Neutrophil (primary cell): ENCODE measurements around the gene HSPB9.
A peak's percentile ranks its signal among the peaks of the same experiment; 100 is the strongest.

Source experiments
- H3K27ac ChIP-seq: fragments of 200-600 bp; sonication (generic); 2 replicates; pipeline ENCODE4 v1.5.1; 2016; ENCODE audit warnings: mild to moderate bottlenecking, moderate library complexity
- H3K27me3 ChIP-seq: fragments of 200-600 bp; sonication (generic); 2 replicates; pipeline ENCODE4 v1.6.0; 2016; ENCODE audit warnings: mild to moderate bottlenecking
- H3K36me3 ChIP-seq: fragments of 200-600 bp; sonication (generic); 2 replicates; pipeline ENCODE4 v1.5.1; 2017
- H3K4me1 ChIP-seq, 2 experiments: fragments of 200-600 bp in 1 of 2; sonication (generic) in 1 of 2; 1 replicate in 1 of 2; 2 replicates in 1 of 2; pipeline versions ENCODE4 v1.5.1 to v1.6.1; 2013 to 2016; ENCODE audit warnings: low read depth in 1 of 2, low read length in 1 of 2, mild to moderate bottlenecking in 1 of 2, moderate library complexity in 1 of 2; ENCODE audit not compliant: control insufficient read depth in 1 of 2, insufficient read depth in 1 of 2
- H3K4me3 ChIP-seq, 2 experiments: fragments of 200-600 bp in 1 of 2; sonication (generic) in 1 of 2; 1 replicate in 1 of 2; 2 replicates in 1 of 2; pipeline ENCODE4 v1.5.1; 2013 to 2016; ENCODE audit warnings: low read depth in 1 of 2, low read length in 1 of 2, mild to moderate bottlenecking in 1 of 2, moderate library complexity in 1 of 2
- H3K9me3 ChIP-seq: fragments of 200-600 bp; sonication (generic); 2 replicates; pipeline ENCODE4 v1.5.1; 2016
- CTCF ChIP-seq: fragments of 200-600 bp; sonication (generic); IDR thresholded peaks from 2 replicates; pipeline ENCODE4 v1.5.1; 2016; ENCODE audit warnings: antibody characterized with exemption

The HSPB9 gene

GRCh38 chr17:42155614-42156045 lies 33.0 kb downstream of the HSPB9 start:
- H3K4me1 ChIP-seq, result peaks cover 18 to 25% of the 10 kb centered on the region in 2 experiments
- H3K4me3 ChIP-seq, result peak overlapping the region; percentile 82 to 98
- no peak for TF ChIP-seq CTCF
- H3K36me3 ChIP-seq, result peaks cover 15% of the 10 kb centered on the region
- H3K27ac ChIP-seq, result peak overlapping the region; percentile 90
- no peaks in the 10 kb centered on the region for H3K9me3 ChIP-seq
- H3K27me3 ChIP-seq, result no peaks in the 10 kb centered on the region

- no peak for TF ChIP-seq CTCF
- no peaks in the 10 kb centered on the region for H3K36me3 ChIP-seq
- no peaks in the 10 kb centered on the region for H3K9me3 ChIP-seq
- no peaks in the 10 kb centered on the region for H3K27me3 ChIP-seq
- H3K27ac ChIP-seq, result no peak overlapping the region
- H3K4me3 ChIP-seq, result no peak overlapping the region
- H3K4me1 ChIP-seq, result peaks cover 26 to 27% of the 10 kb centered on the region in 2 experiments
Measured at GRCh38 chr17:42159796-42160530, 37.4 kb downstream of the HSPB9 start.

- no peak overlapping the region for H3K4me3 ChIP-seq
- H3K4me1 ChIP-seq, result peaks cover 21 to 24% of the 10 kb centered on the region in 2 experiments
- H3K27ac ChIP-seq, result no peak overlapping the region
- H3K9me3 ChIP-seq, result no peaks in the 10 kb centered on the region
- TF ChIP-seq CTCF, result no peak
- no peaks in the 10 kb centered on the region for H3K27me3 ChIP-seq
- H3K36me3 ChIP-seq, result no peaks in the 10 kb centered on the region
Measured at GRCh38 chr17:42160531-42160910, 37.9 kb downstream of the HSPB9 start.

GRCh38 chr17:42163113-42163512 lies 40.5 kb downstream of the HSPB9 start:
- peaks cover 20 to 22% of the 10 kb centered on the region in 2 experiments for H3K4me1 ChIP-seq
- H3K4me3 ChIP-seq, result no peak overlapping the region
- no peak for TF ChIP-seq CTCF
- no peaks in the 10 kb centered on the region for H3K36me3 ChIP-seq
- no peaks in the 10 kb centered on the region for H3K9me3 ChIP-seq
- H3K27me3 ChIP-seq, result no peaks in the 10 kb centered on the region
- no peak overlapping the region for H3K27ac ChIP-seq

- no peak overlapping the region for H3K27ac ChIP-seq
- H3K27me3 ChIP-seq, result no peaks in the 10 kb centered on the region
- TF ChIP-seq CTCF, result no peak
Measured at GRCh38 chr17:42163696-42164407, 41.2 kb downstream of the HSPB9 start.

More at GRCh38 chr17:42163696-42164407, 41.2 kb downstream of the HSPB9 start:
- Histone ChIP-seq H3K36me3 (no peaks in the 10 kb centered on the region), H3K4me3 (no peak overlapping the region), H3K9me3 (no peaks in the 10 kb centered on the region), H3K4me1 (peaks cover 20 to 22% of the 10 kb centered on the region in 2 experiments)
